ENCODE data around the gene SMIM28. TPM values are rescaled to one million over a fixed set of nuclear protein-coding genes. Genes with fewer than 3 reads are reported as not detected.
"Not testable (repeated sequence)": the region's sequence is repeated elsewhere in the genome, so short reads cannot be mapped to it uniquely, and the experiment has no call there.

Gene SMIM28
- total and polyA plus RNA-seq, 2 donors (not counting 1 experiment from before 2014, with no cell fraction given) = not detected

DNA sequence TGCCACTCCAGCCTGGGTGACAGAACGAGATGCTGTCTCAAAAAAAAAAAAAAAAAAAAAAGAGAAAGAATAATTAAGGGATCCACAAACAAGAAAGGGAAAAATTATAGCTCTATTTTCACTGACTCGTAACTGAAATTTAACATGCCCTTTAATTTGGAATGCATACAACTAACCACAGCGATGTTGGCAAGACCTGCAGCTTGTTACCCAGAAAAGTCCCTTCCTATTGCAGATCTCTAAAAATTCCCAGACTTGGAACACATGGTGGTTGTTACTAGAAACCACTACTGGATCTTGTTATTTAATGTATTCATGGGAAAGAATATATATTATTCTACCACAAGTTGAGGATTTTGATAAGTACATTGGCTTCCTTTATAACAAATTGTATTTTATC lies 27.8 kb upstream of the SMIM28 start:
- TF ChIP-seq, protein P1, sequence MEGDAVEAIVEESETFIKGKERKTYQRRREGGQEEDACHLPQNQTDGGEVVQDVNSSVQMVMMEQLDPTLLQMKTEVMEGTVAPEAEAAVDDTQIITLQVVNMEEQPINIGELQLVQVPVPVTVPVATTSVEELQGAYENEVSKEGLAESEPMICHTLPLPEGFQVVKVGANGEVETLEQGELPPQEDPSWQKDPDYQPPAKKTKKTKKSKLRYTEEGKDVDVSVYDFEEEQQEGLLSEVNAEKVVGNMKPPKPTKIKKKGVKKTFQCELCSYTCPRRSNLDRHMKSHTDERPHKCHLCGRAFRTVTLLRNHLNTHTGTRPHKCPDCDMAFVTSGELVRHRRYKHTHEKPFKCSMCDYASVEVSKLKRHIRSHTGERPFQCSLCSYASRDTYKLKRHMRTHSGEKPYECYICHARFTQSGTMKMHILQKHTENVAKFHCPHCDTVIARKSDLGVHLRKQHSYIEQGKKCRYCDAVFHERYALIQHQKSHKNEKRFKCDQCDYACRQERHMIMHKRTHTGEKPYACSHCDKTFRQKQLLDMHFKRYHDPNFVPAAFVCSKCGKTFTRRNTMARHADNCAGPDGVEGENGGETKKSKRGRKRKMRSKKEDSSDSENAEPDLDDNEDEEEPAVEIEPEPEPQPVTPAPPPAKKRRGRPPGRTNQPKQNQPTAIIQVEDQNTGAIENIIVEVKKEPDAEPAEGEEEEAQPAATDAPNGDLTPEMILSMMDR (conservative IDR thresholded peaks at IDR 0.05 in 1 of 2, IDR thresholded peaks at IDR 0.05 in 1 of 2; ENCODE audit: low read depth in 1 of 2, low read length in 2 of 2) = no peak
- Histone ChIP-seq H3K27me3 (ENCODE audit: control insufficient read depth, insufficient read depth, low read length) (no peaks in the 10 kb centered on the region), H3K4me2 (ENCODE audit: extremely low read depth, insufficient read depth, low read length) (no peak overlapping the region), H3K27ac (ENCODE audit: insufficient read depth, low read length) (no peak overlapping the region), H3K9me3 (ENCODE audit: control insufficient read depth, insufficient read depth, low read depth, low read length) (no peaks in the 10 kb centered on the region), H4K20me1 (ENCODE audit: control insufficient read depth, extremely low read depth, insufficient read depth, low read length) (no peaks in the 10 kb centered on the region), H2AFZ (ENCODE audit: low read length) (no peak overlapping the region), H3K9ac (ENCODE audit: insufficient read depth, low read length) (no peak overlapping the region), H3K79me2 (ENCODE audit: control insufficient read depth, insufficient read depth, low read length) (no peaks in the 10 kb centered on the region), H3K4me1 (ENCODE audit: control insufficient read depth, extremely low read depth, insufficient read depth, low read length) (no peaks in the 10 kb centered on the region), H3K36me3 (ENCODE audit: control insufficient read depth, insufficient read depth, low read length) (no peaks in the 10 kb centered on the region), H3K4me3 (replicated peaks in 1 of 4; ENCODE audit: control extremely low read depth in 1 of 4, insufficient read depth in 1 of 4, low read depth in 3 of 4, low read length in 4 of 4) (no peak overlapping the region)
- DNase-seq (ENCODE audit: low read depth in 2 of 2) = peak in 1 of 2 donors; percentile 42

- no peaks in the 10 kb centered on the region for H3K27me3 ChIP-seq (ENCODE audit: control insufficient read depth, insufficient read depth, low read length)
- H3K9me3 ChIP-seq (ENCODE audit: control insufficient read depth, insufficient read depth, low read depth, low read length) = no peaks in the 10 kb centered on the region
- no peak for DNase-seq (ENCODE audit: low read depth in 2 of 2)
These were observed 19.8 kb upstream of the SMIM28 start for GRCh38 chr6:138357928-138358327.

DNA sequence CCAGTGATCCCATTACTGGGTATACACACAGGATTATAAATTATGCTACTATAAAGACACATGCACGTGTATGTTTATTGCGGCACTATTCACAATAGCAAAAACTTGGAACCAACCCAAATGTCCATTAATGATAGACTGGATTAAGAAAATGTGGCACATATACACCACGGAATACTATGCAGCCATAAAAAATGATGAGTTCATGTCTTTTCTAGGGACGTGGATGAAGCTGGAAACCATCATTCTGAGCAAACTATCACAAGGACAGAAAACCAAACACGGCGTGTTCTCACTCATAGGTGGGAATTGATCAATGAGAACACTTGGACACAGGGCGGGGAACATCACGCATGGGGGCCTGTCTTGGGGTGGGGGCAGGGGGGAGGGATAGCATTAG lies 9.0 kb upstream of the SMIM28 start:
- not testable (repeated sequence) for H3K79me2 ChIP-seq (ENCODE audit: control insufficient read depth, insufficient read depth, low read length); H3K36me3 ChIP-seq (ENCODE audit: control insufficient read depth, insufficient read depth, low read length); H3K4me2 ChIP-seq (ENCODE audit: extremely low read depth, insufficient read depth, low read length); H4K20me1 ChIP-seq (ENCODE audit: control insufficient read depth, extremely low read depth, insufficient read depth, low read length); H3K9ac ChIP-seq (ENCODE audit: insufficient read depth, low read length); H3K4me3 ChIP-seq (replicated peaks in 1 of 4; ENCODE audit: control extremely low read depth in 1 of 4, insufficient read depth in 1 of 4, low read depth in 3 of 4, low read length in 4 of 4); H3K27me3 ChIP-seq (ENCODE audit: control insufficient read depth, insufficient read depth, low read length); H3K9me3 ChIP-seq (ENCODE audit: control insufficient read depth, insufficient read depth, low read depth, low read length); H3K27ac ChIP-seq (ENCODE audit: insufficient read depth, low read length); H3K4me1 ChIP-seq (ENCODE audit: control insufficient read depth, extremely low read depth, insufficient read depth, low read length); H2AFZ ChIP-seq (ENCODE audit: low read length); DNase-seq (ENCODE audit: low read depth in 2 of 2)

More at GRCh38 chr6:138357928-138358327, 19.8 kb upstream of the SMIM28 start:
- no peaks in the 10 kb centered on the region for H3K36me3 ChIP-seq (ENCODE audit: control insufficient read depth, insufficient read depth, low read length)
- no peak overlapping the region for H3K27ac ChIP-seq (ENCODE audit: insufficient read depth, low read length)
- H3K9ac ChIP-seq (ENCODE audit: insufficient read depth, low read length) = no peak overlapping the region
- no peak for TF ChIP-seq EZH2 (IDR thresholded peaks at IDR 0.05; ENCODE audit: low read length, missing control alignments)
- TF ChIP-seq, protein P1 (conservative IDR thresholded peaks at IDR 0.05 in 1 of 2, IDR thresholded peaks at IDR 0.05 in 1 of 2; ENCODE audit: low read depth in 1 of 2, low read length in 2 of 2) = no peak
- H3K4me1 ChIP-seq (ENCODE audit: control insufficient read depth, extremely low read depth, insufficient read depth, low read length) = no peaks in the 10 kb centered on the region
- H2AFZ ChIP-seq (ENCODE audit: low read length) = no peak overlapping the region
- H4K20me1 ChIP-seq (ENCODE audit: control insufficient read depth, extremely low read depth, insufficient read depth, low read length) = no peaks in the 10 kb centered on the region
- no peaks in the 10 kb centered on the region for H3K79me2 ChIP-seq (ENCODE audit: control insufficient read depth, insufficient read depth, low read length)
- no peak overlapping the region for H3K4me2 ChIP-seq (ENCODE audit: extremely low read depth, insufficient read depth, low read length)
- H3K4me3 ChIP-seq (replicated peaks in 1 of 4; ENCODE audit: control extremely low read depth in 1 of 4, insufficient read depth in 1 of 4, low read depth in 3 of 4, low read length in 4 of 4) = no peak overlapping the region

Data from fibroblast of lung (primary cell).